ENCODE measurements around the gene PNPLA2. TPM values are rescaled to one million over a fixed set of nuclear protein-coding genes. Genes with fewer than 3 reads are reported as not detected.

Gene PNPLA2
- total and polyA plus RNA-seq, 7 donors = 64.8 to 247 (median 125) TPM

DNA sequence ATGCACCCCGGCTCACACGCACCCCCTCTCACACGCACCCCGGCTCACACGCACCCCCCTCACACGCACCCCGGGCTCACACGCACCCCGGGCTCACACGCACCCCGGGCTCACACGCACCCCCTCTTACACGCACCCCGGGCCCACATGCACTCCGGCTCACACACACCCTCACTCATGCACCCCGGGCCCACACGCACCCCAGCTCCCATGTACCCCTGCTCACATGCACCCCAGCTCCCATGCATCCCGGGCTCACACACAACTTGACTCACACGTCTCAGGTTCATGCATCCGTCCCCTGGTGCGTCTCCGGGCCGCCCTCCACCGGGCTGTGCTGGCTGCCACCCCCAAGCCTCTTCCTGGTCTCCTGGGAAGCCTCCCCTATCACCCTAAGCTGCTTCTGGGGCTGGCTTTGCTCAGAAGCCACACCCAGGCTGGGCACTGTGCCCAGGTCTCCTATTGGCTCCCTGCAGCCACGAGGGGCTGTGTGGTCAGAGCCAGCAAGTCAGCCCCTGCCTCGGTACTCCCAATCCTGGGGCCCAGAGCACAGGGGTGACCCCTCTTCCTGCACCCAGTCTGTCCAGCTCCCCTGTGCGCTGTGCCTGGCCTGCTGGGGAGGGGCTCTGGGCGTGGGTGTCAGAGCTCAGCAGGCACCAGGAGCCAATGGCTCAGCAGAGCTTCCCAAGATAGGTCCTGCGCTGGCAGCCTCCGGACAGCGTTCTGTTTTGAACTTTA, 40.8 kb downstream of the PNPLA2 start:
- TF ChIP-seq, protein P1, sequence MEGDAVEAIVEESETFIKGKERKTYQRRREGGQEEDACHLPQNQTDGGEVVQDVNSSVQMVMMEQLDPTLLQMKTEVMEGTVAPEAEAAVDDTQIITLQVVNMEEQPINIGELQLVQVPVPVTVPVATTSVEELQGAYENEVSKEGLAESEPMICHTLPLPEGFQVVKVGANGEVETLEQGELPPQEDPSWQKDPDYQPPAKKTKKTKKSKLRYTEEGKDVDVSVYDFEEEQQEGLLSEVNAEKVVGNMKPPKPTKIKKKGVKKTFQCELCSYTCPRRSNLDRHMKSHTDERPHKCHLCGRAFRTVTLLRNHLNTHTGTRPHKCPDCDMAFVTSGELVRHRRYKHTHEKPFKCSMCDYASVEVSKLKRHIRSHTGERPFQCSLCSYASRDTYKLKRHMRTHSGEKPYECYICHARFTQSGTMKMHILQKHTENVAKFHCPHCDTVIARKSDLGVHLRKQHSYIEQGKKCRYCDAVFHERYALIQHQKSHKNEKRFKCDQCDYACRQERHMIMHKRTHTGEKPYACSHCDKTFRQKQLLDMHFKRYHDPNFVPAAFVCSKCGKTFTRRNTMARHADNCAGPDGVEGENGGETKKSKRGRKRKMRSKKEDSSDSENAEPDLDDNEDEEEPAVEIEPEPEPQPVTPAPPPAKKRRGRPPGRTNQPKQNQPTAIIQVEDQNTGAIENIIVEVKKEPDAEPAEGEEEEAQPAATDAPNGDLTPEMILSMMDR (IDR thresholded peaks at IDR 0.05) = no peak
- Histone ChIP-seq H3K4me1 (peaks cover 4% of the 10 kb centered on the region), H3K27ac (no peak overlapping the region), H3K9me3 (no peaks in the 10 kb centered on the region), H3K27me3 (ENCODE audit: insufficient read depth in 3 of 3, low read length in 2 of 3) (no peaks in the 10 kb centered on the region), H3K4me3 (no peak overlapping the region), H3K36me3 (ENCODE audit: insufficient read depth in 1 of 2, low read depth in 1 of 2) (peaks cover 0 to 15% of the 10 kb centered on the region in 2 donors)
- 54 to 63% (median 61%) methylated on average over 26 to 31 of the region's 31 CpGs for WGBS, 3 donors
- DNase-seq (peak; percentile 68 to 83), ATAC-seq (peak; percentile 23 to 49 (median 35))
- intact Hi-C loops (cut with DNase I) = no loop called here

DNA sequence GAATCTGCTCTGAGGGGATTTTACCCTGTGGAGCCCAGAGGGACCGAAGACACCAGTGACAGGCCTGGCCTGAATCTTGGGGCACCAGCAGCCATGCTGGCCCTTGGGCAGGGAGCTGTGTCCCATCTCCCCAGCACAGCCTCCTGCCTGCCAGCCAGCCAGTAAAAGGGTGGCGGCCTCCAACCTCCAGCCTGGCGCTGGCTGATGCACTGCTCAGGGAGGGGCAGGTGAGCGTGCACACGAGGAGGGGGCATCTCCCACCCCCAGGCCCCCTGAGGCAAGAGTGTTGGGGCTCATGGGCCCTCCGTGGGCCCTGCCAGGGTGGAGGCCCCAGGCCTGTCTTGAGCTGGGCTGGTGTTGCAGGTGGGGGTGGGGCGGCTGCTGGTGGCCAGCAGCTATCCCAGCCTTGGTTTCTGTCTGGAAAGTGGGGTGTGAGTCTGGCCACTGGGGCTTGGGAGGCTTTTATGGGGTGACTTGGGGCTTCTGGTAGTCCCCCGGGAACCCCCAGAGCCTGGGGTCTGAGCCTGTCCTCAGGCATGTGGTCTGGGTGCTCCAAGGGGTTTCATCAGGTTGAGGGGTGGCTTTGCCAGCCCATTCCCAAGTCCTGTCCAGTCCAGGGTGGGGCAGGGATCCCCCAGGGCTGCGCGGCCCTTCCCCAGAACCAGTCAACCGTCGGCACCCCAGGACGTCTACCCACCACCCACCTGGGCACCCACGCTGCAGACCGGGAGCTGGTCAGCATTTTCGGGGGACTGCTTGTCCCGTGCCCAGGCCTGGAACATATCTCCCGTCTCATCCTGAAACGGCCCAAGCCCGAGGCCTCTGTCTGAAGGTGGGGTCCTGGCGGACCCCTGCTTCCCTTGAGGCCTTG, 41.8 kb downstream of the PNPLA2 start:
- H3K27ac ChIP-seq = no peak overlapping the region
- ATAC-seq (no peak), DNase-seq (no peak)
- H3K9me3 ChIP-seq = no peaks in the 10 kb centered on the region
- H3K36me3 ChIP-seq (ENCODE audit: insufficient read depth in 1 of 2, low read depth in 1 of 2) = peaks cover 0 to 24% of the 10 kb centered on the region in 2 donors
- H3K4me3 ChIP-seq = no peak overlapping the region
- TF ChIP-seq, protein P1 (IDR thresholded peaks at IDR 0.05) = no peak
- H3K4me1 ChIP-seq = peaks cover 4% of the 10 kb centered on the region
- intact Hi-C loops (cut with DNase I) = no loop called here
- WGBS, 3 donors = 86 to 89% (median 88%) methylated on average over 21 of the region's 21 CpGs
- H3K27me3 ChIP-seq (ENCODE audit: insufficient read depth in 3 of 3, low read length in 2 of 3) = no peaks in the 10 kb centered on the region

DNA sequence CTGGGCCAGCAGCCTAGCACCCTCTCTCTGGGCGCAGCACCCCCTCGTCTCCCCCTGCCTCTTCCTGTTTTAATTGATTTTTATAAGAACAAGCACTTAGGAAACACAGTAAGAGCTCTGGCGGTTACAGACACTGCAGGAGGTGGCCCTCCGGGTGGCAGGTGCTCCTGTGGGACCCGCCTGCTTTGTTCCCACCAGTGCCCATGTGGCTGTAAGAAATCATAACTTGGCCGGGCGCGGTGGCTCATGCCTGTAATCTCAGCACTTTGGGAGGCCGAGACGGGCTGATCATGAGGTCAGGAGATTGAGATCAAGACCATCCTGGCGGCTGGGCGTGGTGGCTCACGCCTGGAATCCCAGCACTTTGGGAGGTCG, 42.4 kb downstream of the PNPLA2 start:
- H3K27me3 ChIP-seq (ENCODE audit: insufficient read depth in 3 of 3, low read length in 2 of 3) = no peaks in the 10 kb centered on the region
- H3K4me1 ChIP-seq = peaks cover 4% of the 10 kb centered on the region
- TF ChIP-seq, protein P1 (IDR thresholded peaks at IDR 0.05) = no peak
- H3K36me3 ChIP-seq (ENCODE audit: insufficient read depth in 1 of 2, low read depth in 1 of 2) = peaks cover 0 to 30% of the 10 kb centered on the region in 2 donors
- WGBS, 3 donors = 89 to 95% (median 91%) methylated on average over 14 of the region's 14 CpGs
- H3K27ac ChIP-seq = no peak overlapping the region
- no peaks in the 10 kb centered on the region for H3K9me3 ChIP-seq
- H3K4me3 ChIP-seq = no peak overlapping the region
- intact Hi-C loops (cut with DNase I) = no loop called here
- ATAC-seq (no peak), DNase-seq (no peak)

DNA sequence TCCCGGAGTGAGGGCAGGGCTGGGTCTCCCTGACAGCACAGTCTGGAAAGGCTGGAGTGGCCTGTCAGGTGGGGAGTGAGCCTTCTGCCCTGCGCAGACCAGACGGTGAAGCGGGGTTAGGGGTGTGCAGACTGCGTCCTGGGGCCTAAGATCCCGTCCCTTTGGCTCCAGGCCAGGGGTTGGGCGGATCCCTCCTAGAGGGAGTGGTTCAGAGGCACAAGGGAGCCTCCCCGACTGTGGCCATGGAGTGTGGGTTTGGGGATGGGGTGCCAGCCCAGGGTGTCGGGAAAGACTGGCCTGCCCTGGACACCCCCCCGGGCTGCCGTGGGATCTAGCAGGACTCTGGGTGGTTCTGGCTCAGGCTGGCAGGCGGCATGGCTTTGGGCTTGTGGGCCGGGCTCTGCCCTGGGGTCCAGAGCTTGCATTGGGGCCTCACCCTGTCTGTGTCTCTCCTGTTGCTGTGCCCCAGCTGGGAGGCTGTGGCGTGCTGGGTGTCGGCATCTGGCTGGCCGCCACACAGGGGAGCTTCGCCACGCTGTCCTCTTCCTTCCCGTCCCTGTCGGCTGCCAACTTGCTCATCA, 43.5 kb downstream of the PNPLA2 start:
- peak; percentile 11 to 37 (median 27) for ATAC-seq
- Histone ChIP-seq H3K9me3 (no peaks in the 10 kb centered on the region), H3K36me3 (ENCODE audit: insufficient read depth in 1 of 2, low read depth in 1 of 2) (peaks cover 0 to 39% of the 10 kb centered on the region in 2 donors), H3K27ac (no peak overlapping the region), H3K4me1 (peaks cover 4% of the 10 kb centered on the region), H3K27me3 (ENCODE audit: insufficient read depth in 3 of 3, low read length in 2 of 3) (no peaks in the 10 kb centered on the region), H3K4me3 (no peak overlapping the region)
- 36 to 45% (median 37%) methylated on average over 19 to 20 of the region's 20 CpGs for WGBS, 3 donors
- intact Hi-C loops (cut with DNase I) = no loop called here
- TF ChIP-seq, protein P1 (IDR thresholded peaks at IDR 0.05) = no peak
- no peak for DNase-seq

Measured in psoas muscle (tissue), 8 donors.